Fibroblast of skin of left biceps (primary cell): ENCODE results near the gene ELMO1.

ENCODE experiments used
- DNase-seq, 2 experiments: peaks; one replicate each; pipeline ENCODE4 v3.0.0-alpha.2; 2013; ENCODE audit warnings: low read depth in 2 of 2

Gene ELMO1

DNA sequence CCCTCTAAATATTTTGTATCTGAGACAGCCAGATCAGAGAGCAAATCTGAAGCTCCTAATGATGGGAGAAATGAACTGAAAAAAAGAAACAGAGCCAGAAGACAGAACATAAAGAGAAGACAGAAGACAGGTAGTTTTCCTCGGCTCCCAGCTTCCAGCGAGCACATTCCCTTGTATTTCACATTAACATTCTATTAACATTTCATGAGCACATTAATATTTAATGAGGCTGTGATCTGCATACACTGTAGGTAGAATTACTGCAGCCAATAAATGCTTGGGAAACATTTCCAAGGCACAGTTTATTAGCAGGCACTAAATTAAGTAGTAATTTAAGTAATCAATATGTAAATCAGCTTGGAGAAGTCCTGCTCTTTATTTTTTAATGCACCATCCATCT is 349.9 kb downstream of the ELMO1 start:
- no peak for DNase-seq

DNA sequence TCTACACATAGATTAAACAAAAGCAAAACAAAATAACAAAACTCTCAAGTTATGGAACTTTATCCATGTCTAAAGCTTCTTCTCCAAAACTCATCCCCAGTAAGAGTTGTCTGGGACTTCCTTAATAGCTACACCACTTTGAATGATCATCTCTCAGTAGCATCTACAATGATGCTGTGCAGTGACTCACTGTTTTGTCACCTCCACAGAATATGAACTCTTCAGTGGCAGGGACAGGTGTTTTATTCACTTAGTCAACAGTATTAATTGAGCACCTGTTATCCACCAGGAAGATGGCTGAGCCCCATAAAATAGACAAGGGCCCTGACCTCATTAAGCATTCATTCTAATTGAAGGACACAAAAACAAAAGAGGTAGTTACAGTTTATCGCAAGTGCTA is 350.7 kb downstream of the ELMO1 start:
- DNase-seq: no peak

GRCh38 chr7:37097276-37097675 is 351.4 kb downstream of the ELMO1 start:
- no peak for DNase-seq

DNA sequence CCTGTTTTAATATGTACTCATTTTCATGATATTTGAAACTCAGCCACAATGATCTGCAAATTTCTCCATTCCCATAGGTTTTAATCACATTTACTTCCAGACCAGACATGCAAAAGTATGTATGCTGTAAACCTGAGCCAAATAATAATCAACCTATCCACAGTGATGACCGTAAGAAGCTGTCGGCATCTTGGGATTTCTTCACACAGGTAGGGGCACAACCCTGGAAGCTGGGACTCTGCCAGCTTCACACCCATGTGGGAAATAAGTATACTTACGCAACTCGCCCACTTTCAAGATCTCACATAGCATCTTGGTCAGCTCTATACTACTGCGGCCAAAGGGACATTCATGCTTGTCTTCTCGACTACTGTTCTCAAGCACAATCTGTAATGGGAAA is 352.3 kb downstream of the ELMO1 start:
- DNase-seq: no peak

DNA sequence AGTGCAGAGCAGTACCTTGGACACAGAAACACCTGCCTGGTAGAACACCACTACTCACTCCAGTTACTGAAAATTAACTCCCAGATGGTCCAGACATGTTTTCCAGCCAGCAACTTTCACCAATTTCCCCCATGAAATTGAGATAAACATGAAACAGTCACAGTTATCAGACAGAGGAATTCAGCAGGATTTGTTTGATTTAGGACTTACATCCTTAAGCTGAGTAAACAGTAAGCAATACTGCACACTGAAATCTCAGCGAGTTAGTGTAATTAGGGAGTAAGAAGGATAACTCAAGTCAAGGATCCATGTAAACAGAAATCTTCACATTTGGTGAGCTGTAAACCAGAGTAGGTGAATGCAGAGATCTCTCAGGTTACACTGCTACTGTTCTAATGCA is 353.5 kb downstream of the ELMO1 start:
- DNase-seq: no peak

GRCh38 chr7:37093257-37093656 is 355.4 kb downstream of the ELMO1 start:
- DNase-seq: no peak

DNA sequence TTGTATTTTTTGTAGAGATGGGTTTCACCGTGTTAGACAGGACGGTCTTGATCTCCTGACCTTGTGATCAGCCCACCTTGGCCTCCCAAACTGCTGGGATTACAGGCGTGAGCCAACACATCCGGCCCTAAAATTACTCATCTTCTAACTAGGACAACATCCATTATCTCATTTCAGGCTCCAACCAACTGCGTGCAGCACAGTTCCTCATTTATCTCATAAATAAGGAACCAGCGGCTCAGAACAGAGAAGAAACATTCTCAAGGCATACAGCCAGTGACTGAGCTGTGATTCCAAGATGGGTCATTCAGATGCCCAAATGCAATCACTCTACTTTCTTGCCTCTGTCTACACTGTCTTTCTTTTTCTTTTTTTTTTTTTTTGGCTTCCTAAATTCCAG is 356.1 kb downstream of the ELMO1 start:
- DNase-seq: no peak

- DNase-seq: no peak
Observed at GRCh38 chr7:37089972-37090371, 358.7 kb downstream of the ELMO1 start.

DNA sequence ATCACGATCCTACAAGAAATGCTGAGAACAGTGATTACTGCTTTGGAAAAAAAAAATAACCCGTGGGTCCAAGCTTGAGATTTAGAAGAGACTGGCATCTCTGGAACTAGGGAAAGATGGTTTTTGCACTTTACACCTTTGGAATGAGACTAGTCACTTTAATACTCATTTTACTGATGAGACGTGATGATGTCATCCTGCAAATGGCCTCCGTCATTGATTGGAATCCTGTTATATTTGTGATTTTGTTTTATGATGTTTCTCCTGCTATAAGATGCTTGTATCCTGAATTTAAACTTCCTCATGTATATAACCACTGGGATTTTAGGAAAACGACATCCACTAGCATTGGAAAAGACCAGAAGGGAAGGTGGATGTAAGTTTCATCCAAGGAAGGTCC is 363.1 kb downstream of the ELMO1 start:
- DNase-seq: no peak

DNA sequence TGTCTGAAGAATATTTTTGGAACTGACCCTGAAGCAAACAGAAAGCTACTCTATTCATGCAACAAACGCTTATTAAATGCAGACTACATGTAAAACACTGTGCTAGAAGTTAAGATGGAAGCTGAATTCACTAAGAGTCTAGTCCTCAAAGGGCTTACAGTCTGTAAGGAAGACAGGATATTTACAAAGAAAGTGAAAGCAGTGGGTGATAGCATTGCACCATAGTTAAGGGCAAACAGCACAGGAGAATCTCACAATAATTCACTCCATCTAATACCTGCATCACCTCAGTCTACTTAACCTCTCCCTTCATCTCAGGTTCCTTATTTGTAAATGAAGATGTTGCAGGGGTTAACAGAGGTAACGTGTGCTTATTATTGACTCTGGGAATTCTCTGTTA is 364.4 kb downstream of the ELMO1 start:
- DNase-seq: no peak

GRCh38 chr7:37083311-37084096 is 365.2 kb downstream of the ELMO1 start:
- DNase-seq: peak; percentile 79 to 81

DNA sequence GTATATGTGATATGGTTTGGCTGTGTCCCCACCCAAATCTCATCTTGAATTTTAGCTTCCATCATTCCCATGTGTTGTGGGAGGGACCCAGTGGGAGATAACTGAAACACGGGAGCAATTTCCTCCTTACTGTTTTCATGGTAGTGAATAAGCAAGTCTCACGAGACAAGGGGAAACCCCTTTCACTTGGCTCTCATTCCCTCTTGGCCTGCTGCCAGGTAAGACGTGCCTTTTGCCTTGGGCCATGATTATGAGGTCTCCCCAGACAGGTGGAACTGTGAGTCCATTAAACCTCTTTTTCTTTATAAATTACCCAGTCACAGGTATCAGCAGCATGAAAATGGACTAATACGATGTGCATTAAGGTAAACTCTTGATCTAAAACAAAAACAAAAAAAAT is 367.2 kb downstream of the ELMO1 start:
- DNase-seq: no peak

GRCh38 chr7:37079420-37079819 is 369.2 kb downstream of the ELMO1 start:
- DNase-seq: no peak

- no peak for DNase-seq
Observed at GRCh38 chr7:37076668-37077067, 372.0 kb downstream of the ELMO1 start.

- DNase-seq: no peak
Observed at GRCh38 chr7:37074370-37074769, 374.3 kb downstream of the ELMO1 start.

- no peak for DNase-seq
Observed at GRCh38 chr7:37071124-37071523, 377.5 kb downstream of the ELMO1 start.

- no peak for DNase-seq
Observed at GRCh38 chr7:37070471-37070870, 378.2 kb downstream of the ELMO1 start.

DNA sequence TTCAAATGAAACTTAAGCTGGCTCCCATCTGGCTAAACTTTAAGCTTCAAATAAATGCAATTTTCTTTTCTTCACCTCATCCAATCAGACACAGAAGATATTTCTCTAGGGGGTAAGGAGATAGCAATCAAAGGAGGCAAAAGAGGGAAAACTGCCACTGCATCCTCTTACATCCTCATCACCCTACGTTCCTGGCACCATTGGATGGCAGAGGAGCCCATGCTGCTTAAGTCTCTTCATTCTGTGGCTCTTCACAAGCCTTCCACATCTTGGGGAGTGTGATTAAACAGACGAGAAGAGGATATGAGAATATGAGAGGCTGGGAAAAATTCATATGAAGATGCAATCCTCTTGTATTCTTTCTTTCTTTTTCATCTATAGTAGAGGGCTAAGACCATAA is 378.6 kb downstream of the ELMO1 start:
- no peak for DNase-seq

GRCh38 chr7:37069336-37069735 is 379.3 kb downstream of the ELMO1 start:
- DNase-seq: no peak

GRCh38 chr7:37068902-37069301 is 379.8 kb downstream of the ELMO1 start:
- DNase-seq: no peak

DNA sequence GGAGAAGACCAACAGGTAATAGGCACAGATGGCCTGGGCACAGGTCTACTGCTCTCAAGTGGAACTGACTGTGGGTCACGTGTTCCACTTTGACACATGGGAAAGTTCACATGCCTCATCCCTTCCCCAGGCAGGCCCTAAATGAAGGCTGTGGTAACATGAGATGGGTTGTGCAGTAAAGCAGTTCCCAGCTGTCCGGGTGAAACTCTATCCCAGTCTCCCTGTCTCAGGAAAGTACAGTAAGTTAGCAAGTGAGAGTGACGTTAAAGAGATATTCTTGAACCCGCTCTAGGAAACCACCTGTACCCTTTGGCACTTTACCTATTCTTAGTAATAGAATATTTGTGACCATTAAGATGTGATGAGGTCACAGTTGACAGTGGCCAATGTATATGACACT is 380.6 kb downstream of the ELMO1 start:
- no peak for DNase-seq

GRCh38 chr7:37065779-37066271 is 382.8 kb downstream of the ELMO1 start:
- DNase-seq: peak in 1 of 2 experiments; percentile 8

DNA sequence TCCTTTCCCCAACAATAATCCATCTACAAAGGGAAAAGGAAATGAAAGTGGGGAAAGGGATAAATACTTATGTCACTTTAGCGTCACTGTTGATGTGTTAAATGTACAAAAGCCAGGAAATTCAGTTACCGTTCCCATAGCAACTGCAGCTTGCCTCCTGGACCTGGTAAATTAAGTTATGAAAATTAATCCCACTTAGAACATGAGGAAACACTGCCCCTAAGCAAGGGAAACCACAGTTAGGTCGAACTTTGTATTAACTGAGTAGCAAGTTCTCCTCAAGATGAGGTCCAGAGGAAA is 386.2 kb downstream of the ELMO1 start:
- no peak for DNase-seq
